ENCODE measurements around the gene XRN2. TPM values are rescaled to one million over a fixed set of nuclear protein-coding genes. Genes with fewer than 3 reads are reported as not detected.
"Not testable (repeated sequence)": the region's sequence is repeated elsewhere in the genome, so short reads cannot be mapped to it uniquely, and the experiment has no call there.

Gene XRN2
- polyA plus RNA-seq, 4 donors = 21.9 to 51.2 (median 26.3) TPM

DNA sequence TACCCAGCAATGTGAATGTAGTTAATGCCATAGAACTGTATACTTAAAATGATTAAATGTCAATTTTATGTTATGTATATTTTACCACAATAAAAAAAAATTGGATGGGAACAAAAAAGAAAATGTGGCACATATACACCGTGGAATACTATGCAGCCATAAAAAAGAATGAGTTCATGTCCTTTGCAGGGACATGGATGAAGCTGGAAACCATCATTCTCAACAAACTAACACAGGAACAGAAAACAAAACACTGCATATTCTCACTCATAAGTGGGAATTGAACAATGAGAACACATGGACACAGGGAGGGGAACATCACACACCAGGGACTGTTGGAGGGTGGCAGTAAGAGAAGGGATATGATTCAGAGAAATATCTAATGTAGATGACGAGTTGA is 116.0 kb downstream of the XRN2 start:
- H3K4me3 ChIP-seq (ENCODE audit: low read depth in 1 of 3, low read length in 3 of 3); H3K36me3 ChIP-seq (ENCODE audit: control insufficient read depth in 3 of 3, insufficient read depth in 2 of 3, low read depth in 1 of 3, low read length in 3 of 3); DNase-seq; H3K9me3 ChIP-seq (ENCODE audit: control insufficient read depth in 2 of 2, insufficient read depth in 1 of 2, low read depth in 1 of 2, low read length in 1 of 2); H3K27ac ChIP-seq (ENCODE audit: low read depth in 1 of 3, low read length in 2 of 3); H3K4me1 ChIP-seq (ENCODE audit: control insufficient read depth in 3 of 3, insufficient read depth in 2 of 3, low read depth in 1 of 3, low read length in 2 of 3); H3K27me3 ChIP-seq (ENCODE audit: control insufficient read depth in 3 of 3, insufficient read depth in 3 of 3, low read length in 3 of 3); FAIRE-seq: not testable (repeated sequence)
- WGBS, 3 donors = 53 to 70% (median 67%) methylated on average over 2 of the region's 2 CpGs

- Histone ChIP-seq H3K36me3 (ENCODE audit: control insufficient read depth in 3 of 3, insufficient read depth in 2 of 3, low read depth in 1 of 3, low read length in 3 of 3) (no peaks in the 10 kb centered on the region), H3K27ac (ENCODE audit: low read depth in 1 of 3, low read length in 2 of 3) (no peak overlapping the region), H3K4me1 (ENCODE audit: control insufficient read depth in 3 of 3, insufficient read depth in 2 of 3, low read depth in 1 of 3, low read length in 2 of 3) (no peaks in the 10 kb centered on the region), H3K27me3 (ENCODE audit: control insufficient read depth in 3 of 3, insufficient read depth in 3 of 3, low read length in 3 of 3) (no peaks in the 10 kb centered on the region), H3K4me3 (ENCODE audit: low read depth in 1 of 3, low read length in 3 of 3) (no peak overlapping the region), H3K9me3 (ENCODE audit: control insufficient read depth in 2 of 2, insufficient read depth in 1 of 2, low read depth in 1 of 2, low read length in 1 of 2) (peaks cover 0 to 12% of the 10 kb centered on the region in 2 donors)
- no peak for FAIRE-seq
- 91 to 94% (median 93%) methylated on average over 4 of the region's 4 CpGs for WGBS, 3 donors
- DNase-seq = no peak
Observed at GRCh38 chr20:21421601-21422236, 118.6 kb downstream of the XRN2 start.

DNA sequence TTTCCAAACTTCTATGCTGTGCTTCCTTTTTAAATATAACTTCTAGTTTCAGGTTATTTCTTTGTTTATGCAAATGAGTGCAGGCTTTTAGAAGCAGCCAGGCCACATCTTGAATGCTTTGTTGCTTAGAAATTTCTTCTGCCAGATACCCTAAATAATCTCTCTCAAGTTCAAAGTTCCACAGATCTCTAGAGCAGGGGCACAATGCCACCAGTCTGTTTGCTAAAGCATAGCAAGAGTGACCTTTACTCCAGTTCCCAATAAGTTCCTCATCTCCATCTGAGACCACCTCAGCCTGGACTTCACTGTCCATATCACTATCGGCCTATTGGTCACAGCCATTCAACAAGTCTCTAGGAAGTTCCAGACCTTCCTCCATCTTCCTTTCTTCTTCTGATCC is 120.6 kb downstream of the XRN2 start:
- DNase-seq; H3K27me3 ChIP-seq (ENCODE audit: control insufficient read depth in 3 of 3, insufficient read depth in 3 of 3, low read length in 3 of 3); FAIRE-seq; H3K4me3 ChIP-seq (ENCODE audit: low read depth in 1 of 3, low read length in 3 of 3); H3K4me1 ChIP-seq (ENCODE audit: control insufficient read depth in 3 of 3, insufficient read depth in 2 of 3, low read depth in 1 of 3, low read length in 2 of 3); H3K36me3 ChIP-seq (ENCODE audit: control insufficient read depth in 3 of 3, insufficient read depth in 2 of 3, low read depth in 1 of 3, low read length in 3 of 3); H3K27ac ChIP-seq (ENCODE audit: low read depth in 1 of 3, low read length in 2 of 3): not testable (repeated sequence)
- 93 to 100% (median 96%) methylated on average over 1 of the region's 1 CpG for WGBS, 3 donors
- H3K9me3 ChIP-seq (ENCODE audit: control insufficient read depth in 2 of 2, insufficient read depth in 1 of 2, low read depth in 1 of 2, low read length in 1 of 2) = peaks cover 0 to 12% of the 10 kb centered on the region in 2 donors

DNA sequence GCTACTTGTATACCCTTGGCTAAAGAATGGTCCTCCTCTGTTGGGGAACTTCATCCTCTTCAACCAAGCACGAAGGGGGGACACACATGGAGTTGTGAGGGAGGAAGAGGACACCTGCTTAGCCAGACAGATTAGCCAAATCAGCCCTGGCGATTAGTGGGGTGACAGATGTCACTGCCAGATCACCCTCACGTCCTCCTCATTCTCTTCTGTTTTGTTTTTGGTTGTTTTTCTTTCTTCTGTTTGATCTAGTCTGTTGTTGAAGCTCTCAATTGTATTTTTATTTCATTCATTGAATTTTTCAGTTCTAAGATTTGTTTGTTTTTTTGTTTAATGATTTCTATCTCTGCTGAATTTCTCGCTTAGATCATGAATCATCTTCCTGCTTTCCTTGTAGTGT is 121.7 kb downstream of the XRN2 start:
- no peak overlapping the region for H3K27ac ChIP-seq (ENCODE audit: low read depth in 1 of 3, low read length in 2 of 3)
- H3K27me3 ChIP-seq (ENCODE audit: control insufficient read depth in 3 of 3, insufficient read depth in 3 of 3, low read length in 3 of 3) = no peaks in the 10 kb centered on the region
- DNase-seq (no peak), FAIRE-seq (no peak)
- 55 to 70% (median 62%) methylated on average over 4 of the region's 4 CpGs for WGBS, 3 donors
- H3K4me3 ChIP-seq (ENCODE audit: low read depth in 1 of 3, low read length in 3 of 3) = no peak overlapping the region
- no peaks in the 10 kb centered on the region for H3K4me1 ChIP-seq (ENCODE audit: control insufficient read depth in 3 of 3, insufficient read depth in 2 of 3, low read depth in 1 of 3, low read length in 2 of 3)
- no peaks in the 10 kb centered on the region for H3K36me3 ChIP-seq (ENCODE audit: control insufficient read depth in 3 of 3, insufficient read depth in 2 of 3, low read depth in 1 of 3, low read length in 3 of 3)
- peaks cover 0 to 12% of the 10 kb centered on the region in 2 donors for H3K9me3 ChIP-seq (ENCODE audit: control insufficient read depth in 2 of 2, insufficient read depth in 1 of 2, low read depth in 1 of 2, low read length in 1 of 2)

GRCh38 chr20:21430020-21430419 is 126.9 kb downstream of the XRN2 start:
- Histone ChIP-seq H3K9me3 (ENCODE audit: control insufficient read depth in 2 of 2, insufficient read depth in 1 of 2, low read depth in 1 of 2, low read length in 1 of 2) (no peaks in the 10 kb centered on the region), H3K27me3 (ENCODE audit: control insufficient read depth in 3 of 3, insufficient read depth in 3 of 3, low read length in 3 of 3) (peaks cover 0 to 4% (median 0%) of the 10 kb centered on the region in 3 donors), H3K27ac (ENCODE audit: low read depth in 1 of 3, low read length in 2 of 3) (no peak overlapping the region), H3K4me3 (ENCODE audit: low read depth in 1 of 3, low read length in 3 of 3) (no peak overlapping the region), H3K36me3 (ENCODE audit: control insufficient read depth in 3 of 3, insufficient read depth in 2 of 3, low read depth in 1 of 3, low read length in 3 of 3) (no peaks in the 10 kb centered on the region), H3K4me1 (ENCODE audit: control insufficient read depth in 3 of 3, insufficient read depth in 2 of 3, low read depth in 1 of 3, low read length in 2 of 3) (no peaks in the 10 kb centered on the region)
- no peak for DNase-seq
- 63 to 74% (median 71%) methylated on average over 3 of the region's 3 CpGs for WGBS, 3 donors
- no peak for FAIRE-seq

DNA sequence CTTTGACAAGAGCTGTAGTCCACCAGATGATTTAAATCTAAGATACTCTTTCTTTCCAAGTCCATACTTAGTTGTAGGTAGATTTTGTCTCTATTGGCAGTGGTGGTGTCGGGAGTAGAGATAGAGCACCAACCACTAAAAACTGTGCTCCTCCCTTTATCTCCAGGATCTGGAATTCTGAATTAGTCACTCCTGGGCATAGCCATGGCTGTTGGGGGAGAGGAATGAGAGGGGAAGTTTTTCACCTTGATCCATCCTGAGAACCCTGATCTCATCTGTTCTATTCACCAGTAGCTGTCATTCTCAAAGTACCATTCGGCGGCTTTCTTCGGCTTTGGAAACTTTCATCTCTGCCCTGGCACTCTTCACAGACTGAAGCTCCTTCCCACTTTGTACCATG is 129.8 kb downstream of the XRN2 start:
- 94 to 95% (median 94%) methylated on average over 4 of the region's 4 CpGs for WGBS, 3 donors
- Histone ChIP-seq H3K9me3 (ENCODE audit: control insufficient read depth in 2 of 2, insufficient read depth in 1 of 2, low read depth in 1 of 2, low read length in 1 of 2) (no peaks in the 10 kb centered on the region), H3K4me3 (ENCODE audit: low read depth in 1 of 3, low read length in 3 of 3) (no peak overlapping the region), H3K4me1 (ENCODE audit: control insufficient read depth in 3 of 3, insufficient read depth in 2 of 3, low read depth in 1 of 3, low read length in 2 of 3) (no peaks in the 10 kb centered on the region), H3K27me3 (ENCODE audit: control insufficient read depth in 3 of 3, insufficient read depth in 3 of 3, low read length in 3 of 3) (peaks cover 0 to 4% (median 0%) of the 10 kb centered on the region in 3 donors), H3K27ac (ENCODE audit: low read depth in 1 of 3, low read length in 2 of 3) (no peak overlapping the region), H3K36me3 (ENCODE audit: control insufficient read depth in 3 of 3, insufficient read depth in 2 of 3, low read depth in 1 of 3, low read length in 3 of 3) (no peaks in the 10 kb centered on the region)
- FAIRE-seq = no peak
- DNase-seq = no peak

GRCh38 chr20:21433329-21433890 is 130.3 kb downstream of the XRN2 start:
- DNase-seq = no peak
- Histone ChIP-seq H3K4me1 (ENCODE audit: control insufficient read depth in 3 of 3, insufficient read depth in 2 of 3, low read depth in 1 of 3, low read length in 2 of 3) (no peaks in the 10 kb centered on the region), H3K36me3 (ENCODE audit: control insufficient read depth in 3 of 3, insufficient read depth in 2 of 3, low read depth in 1 of 3, low read length in 3 of 3) (no peaks in the 10 kb centered on the region), H3K4me3 (ENCODE audit: low read depth in 1 of 3, low read length in 3 of 3) (no peak overlapping the region), H3K9me3 (ENCODE audit: control insufficient read depth in 2 of 2, insufficient read depth in 1 of 2, low read depth in 1 of 2, low read length in 1 of 2) (no peaks in the 10 kb centered on the region), H3K27ac (ENCODE audit: low read depth in 1 of 3, low read length in 2 of 3) (no peak overlapping the region), H3K27me3 (ENCODE audit: control insufficient read depth in 3 of 3, insufficient read depth in 3 of 3, low read length in 3 of 3) (peaks cover 0 to 4% (median 0%) of the 10 kb centered on the region in 3 donors)
- no peak for FAIRE-seq
- 56 to 75% (median 73%) methylated on average over 2 of the region's 2 CpGs for WGBS, 3 donors

GRCh38 chr20:21435576-21435975 is 132.4 kb downstream of the XRN2 start:
- H3K27ac ChIP-seq (ENCODE audit: low read depth in 1 of 3, low read length in 2 of 3) = no peak overlapping the region
- FAIRE-seq = no peak
- H3K36me3 ChIP-seq (ENCODE audit: control insufficient read depth in 3 of 3, insufficient read depth in 2 of 3, low read depth in 1 of 3, low read length in 3 of 3) = no peaks in the 10 kb centered on the region
- no peak overlapping the region for H3K4me3 ChIP-seq (ENCODE audit: low read depth in 1 of 3, low read length in 3 of 3)
- WGBS, 3 donors = 40 to 42% (median 40%) methylated on average over 3 of the region's 3 CpGs
- H3K9me3 ChIP-seq (ENCODE audit: control insufficient read depth in 2 of 2, insufficient read depth in 1 of 2, low read depth in 1 of 2, low read length in 1 of 2) = no peaks in the 10 kb centered on the region
- H3K27me3 ChIP-seq (ENCODE audit: control insufficient read depth in 3 of 3, insufficient read depth in 3 of 3, low read length in 3 of 3) = no peaks in the 10 kb centered on the region
- no peaks in the 10 kb centered on the region for H3K4me1 ChIP-seq (ENCODE audit: control insufficient read depth in 3 of 3, insufficient read depth in 2 of 3, low read depth in 1 of 3, low read length in 2 of 3)
- DNase-seq = no peak

- H3K4me3 ChIP-seq (ENCODE audit: low read depth in 1 of 3, low read length in 3 of 3) = no peak overlapping the region
- 62 to 67% (median 63%) methylated on average over 4 of the region's 4 CpGs for WGBS, 3 donors
- DNase-seq (no peak), FAIRE-seq (no peak)
- no peaks in the 10 kb centered on the region for H3K4me1 ChIP-seq (ENCODE audit: control insufficient read depth in 3 of 3, insufficient read depth in 2 of 3, low read depth in 1 of 3, low read length in 2 of 3)
- no peak overlapping the region for H3K27ac ChIP-seq (ENCODE audit: low read depth in 1 of 3, low read length in 2 of 3)
- no peaks in the 10 kb centered on the region for H3K36me3 ChIP-seq (ENCODE audit: control insufficient read depth in 3 of 3, insufficient read depth in 2 of 3, low read depth in 1 of 3, low read length in 3 of 3)
- H3K9me3 ChIP-seq (ENCODE audit: control insufficient read depth in 2 of 2, insufficient read depth in 1 of 2, low read depth in 1 of 2, low read length in 1 of 2) = no peaks in the 10 kb centered on the region
- H3K27me3 ChIP-seq (ENCODE audit: control insufficient read depth in 3 of 3, insufficient read depth in 3 of 3, low read length in 3 of 3) = no peaks in the 10 kb centered on the region
Observed at GRCh38 chr20:21436205-21436604, 133.1 kb downstream of the XRN2 start.
